GM19043 (cell line): ENCODE data around the gene PSMB2.

ENCODE experiments used
- ATAC-seq: cut with Tn5 transposase; IDR thresholded peaks from one replicate; pipeline ENCODE4 v1.9.1; 2021; ENCODE audit warnings: low read depth; ENCODE audit not compliant: unreplicated experiment

The PSMB2 gene

DNA sequence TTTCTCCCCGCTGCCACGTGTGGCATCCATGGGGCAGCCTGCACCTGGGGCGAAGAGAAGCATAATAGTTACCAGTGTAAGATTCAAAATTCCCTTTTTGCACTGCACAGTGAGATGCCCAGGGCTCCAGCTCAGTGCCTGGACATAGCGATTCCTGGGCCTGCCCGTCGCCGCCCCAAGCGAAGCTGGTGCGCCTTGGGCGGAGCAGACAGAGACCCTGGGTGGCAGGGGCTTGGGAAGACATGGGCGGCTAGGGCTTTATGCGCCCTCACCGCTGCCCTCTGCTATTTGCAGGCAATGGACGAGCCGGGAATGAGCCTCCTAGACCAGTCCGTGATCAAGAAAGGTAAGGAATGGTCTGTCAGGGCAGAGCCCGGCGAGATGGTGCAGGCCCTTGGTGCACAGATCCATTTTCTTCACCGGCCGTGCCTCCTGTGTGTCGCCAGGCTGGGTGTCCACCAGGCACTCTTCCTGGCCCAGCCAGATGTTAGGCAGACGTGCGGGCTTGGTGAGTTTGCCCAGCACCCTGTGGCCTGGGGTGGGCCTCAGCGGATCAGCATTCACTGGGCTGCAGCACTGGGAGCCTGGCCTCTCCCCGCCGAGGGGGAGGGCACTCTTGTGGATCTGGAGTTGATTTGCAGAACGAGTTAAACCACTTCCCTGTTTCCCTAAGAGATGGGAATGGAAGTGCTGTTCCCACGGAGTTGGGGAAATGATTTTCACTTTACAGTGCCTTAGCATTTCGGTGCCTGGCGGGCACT lies 66.5 kb downstream of the PSMB2 start:
- no peak for ATAC-seq

GRCh38 chr1:35574125-35574654 lies 67.1 kb downstream of the PSMB2 start:
- no peak for ATAC-seq

DNA sequence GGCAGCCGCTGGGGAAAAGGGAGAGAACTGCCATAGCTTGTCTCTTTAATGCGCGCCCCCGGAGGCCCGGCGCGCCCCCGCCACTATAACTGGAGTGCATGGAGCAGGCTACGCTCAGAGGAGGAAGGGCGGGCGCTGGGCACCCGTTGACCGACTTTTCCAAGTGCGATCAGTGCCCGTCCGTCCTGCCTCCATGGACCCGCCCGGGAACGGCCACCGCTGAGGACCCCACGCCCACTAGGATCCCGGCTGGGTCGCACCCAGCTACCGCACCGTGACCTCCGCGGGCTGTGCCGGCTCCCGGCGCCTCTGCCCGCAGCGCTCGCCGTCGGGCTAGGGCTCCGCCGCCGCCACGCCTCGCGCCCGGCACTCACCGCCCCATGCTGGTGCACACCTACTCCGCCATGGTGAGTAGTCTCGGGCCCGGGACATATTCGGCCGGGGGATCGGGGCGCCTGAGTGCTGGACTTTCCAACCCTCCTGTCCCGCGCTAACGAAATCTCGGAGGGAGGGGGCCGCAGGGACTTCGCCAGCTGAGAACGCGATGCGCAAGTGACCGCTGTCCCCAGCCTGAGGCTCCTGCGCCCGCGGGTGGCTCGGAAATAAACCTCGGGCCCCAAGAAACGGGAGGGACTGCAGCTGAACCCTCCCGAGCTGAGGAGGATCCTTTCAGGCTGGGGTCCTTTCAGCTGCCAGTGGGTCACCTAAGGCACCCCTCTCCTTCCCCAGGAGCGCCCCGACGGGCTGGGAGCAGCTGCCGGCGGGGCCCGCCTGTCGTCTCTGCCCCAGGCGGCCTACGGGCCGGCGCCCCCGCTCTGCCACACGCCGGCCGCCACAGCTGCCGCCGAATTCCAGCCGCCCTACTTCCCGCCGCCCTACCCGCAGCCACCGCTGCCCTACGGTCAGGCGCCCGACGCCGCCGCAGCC lies 67.9 kb downstream of the PSMB2 start, which contains the start of gene TFAP2E:
TSS of gene TFAP2E (plus strand) at position 117 of the 927 bp plus-strand sequence. CDS start at position 381, 264 bp downstream.
- no peak for ATAC-seq

GRCh38 chr1:35572296-35572695 lies 69.0 kb downstream of the PSMB2 start:
- ATAC-seq, result no peak

- ATAC-seq, result no peak
Observed at GRCh38 chr1:35571263-35571662, 70.1 kb downstream of the PSMB2 start.

DNA sequence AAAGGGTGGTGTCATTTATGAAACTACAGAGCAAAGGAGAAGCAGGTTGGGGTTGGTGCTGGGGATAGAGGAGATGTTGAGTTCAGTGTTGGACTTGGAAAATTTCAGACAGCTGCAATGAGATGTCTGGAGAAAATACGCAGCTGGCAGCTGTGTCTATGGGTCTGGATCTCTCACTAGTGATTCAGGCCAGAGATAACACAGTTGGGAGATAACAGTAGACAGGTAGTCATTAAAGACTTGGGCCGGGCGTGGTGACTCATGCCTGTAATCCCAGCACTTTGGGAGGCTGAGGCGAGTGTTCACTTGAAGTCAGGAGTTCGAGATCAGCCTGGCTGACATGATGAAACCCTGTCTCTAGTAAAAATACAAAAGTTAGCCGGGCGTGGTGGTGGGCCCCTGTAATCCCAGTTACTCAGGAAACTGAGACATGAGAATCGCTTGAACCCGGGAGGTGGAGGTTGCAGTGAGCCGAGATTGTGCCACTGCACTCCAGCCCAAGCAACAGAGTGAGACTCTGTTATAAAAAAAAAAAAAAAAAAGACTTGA lies 70.7 kb downstream of the PSMB2 start:
- no peak for ATAC-seq

DNA sequence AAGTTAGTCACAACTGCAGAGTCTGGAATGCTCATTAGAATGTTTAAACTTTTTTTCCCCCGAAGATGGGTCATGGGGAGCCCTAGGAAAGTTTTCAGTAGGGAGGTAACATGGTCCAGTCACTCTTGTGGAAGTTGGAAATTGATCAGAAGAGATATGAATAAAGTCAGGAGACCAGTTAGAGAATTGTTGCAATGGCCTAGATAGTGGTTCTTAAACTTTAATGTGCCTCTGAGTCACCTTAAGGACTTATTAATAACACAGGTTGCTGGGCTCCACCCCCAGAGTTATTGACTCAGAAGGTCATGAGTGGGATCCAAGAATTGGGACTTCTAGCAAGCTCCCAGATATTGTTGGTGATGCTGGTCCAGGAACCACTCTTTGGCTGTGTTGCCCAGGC lies 71.4 kb downstream of the PSMB2 start:
- no peak for ATAC-seq

DNA sequence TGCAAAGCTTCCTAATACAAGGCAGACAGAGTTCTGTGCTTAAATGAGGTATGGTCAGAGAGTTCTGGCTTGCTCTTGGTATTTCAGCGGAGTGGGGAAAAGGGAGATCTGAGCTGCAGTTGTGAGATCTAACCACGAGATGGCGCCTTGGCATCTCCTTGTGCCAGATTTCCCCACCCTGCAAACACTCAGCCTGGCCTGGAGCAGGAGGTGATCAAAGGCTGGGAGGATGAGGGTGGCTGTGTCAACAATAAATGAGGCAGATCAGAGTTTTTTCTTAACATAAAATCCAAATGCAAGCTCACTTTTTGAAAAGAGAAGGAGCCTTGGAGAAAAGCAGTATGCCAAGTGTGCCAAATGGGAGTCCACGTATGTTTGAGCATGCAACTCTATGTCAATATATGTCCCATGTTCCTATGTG lies 72.3 kb downstream of the PSMB2 start:
- no peak for ATAC-seq

DNA sequence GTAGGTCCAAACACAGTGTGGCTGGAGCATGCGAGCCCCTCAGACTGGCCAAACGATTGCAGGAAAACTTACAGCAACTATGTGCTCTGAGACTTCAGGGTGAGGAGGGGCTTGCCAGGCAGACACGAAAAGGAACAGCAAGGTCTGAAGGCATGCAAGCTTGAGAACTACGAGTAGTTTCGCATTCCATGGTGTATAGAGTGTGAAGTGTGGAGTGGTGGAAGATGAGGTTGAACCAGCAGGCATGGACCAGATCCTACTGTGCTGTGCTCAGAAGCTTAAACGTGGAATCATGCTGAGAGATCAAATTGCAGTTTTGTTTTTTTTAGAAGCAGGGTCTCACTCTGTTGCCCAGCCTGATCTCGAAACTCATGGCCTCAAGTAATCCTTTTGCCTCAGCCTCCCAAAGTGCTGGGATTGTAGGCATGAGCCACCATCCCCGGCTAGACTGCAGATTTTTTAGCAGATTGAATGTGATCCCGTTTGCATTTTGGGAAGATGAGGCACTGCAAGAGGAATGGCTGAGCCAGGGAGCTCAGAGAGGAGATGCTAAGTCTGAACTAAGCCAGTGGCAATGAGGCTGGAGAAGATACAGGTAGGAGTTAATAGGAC lies 73.3 kb downstream of the PSMB2 start:
- ATAC-seq, result no peak

GRCh38 chr1:35565742-35566133 lies 75.6 kb downstream of the PSMB2 start:
- ATAC-seq, result no peak

GRCh38 chr1:35564884-35565741 lies 76.2 kb downstream of the PSMB2 start:
- no peak for ATAC-seq

- ATAC-seq, result no peak
Observed at GRCh38 chr1:35564037-35564883, 77.1 kb downstream of the PSMB2 start.

DNA sequence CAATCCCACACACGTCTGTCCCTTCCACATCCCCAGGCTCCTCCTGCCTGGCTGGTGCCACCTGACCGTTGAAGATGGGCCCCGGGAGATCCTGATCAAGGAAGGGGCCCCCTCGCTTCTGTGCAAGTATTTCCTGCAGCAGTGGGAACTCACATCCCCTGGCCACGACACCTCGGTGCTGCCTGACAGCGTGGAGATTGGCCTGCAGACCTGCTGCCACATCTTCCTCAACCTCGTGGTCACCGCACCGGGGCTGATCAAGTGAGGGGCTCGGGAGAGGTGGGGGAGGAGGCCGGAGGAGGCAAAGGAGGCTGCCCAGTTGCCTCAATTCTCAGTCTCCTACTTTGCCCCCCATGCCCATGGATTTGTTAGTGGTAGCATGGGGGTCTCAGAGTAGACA lies 78.2 kb downstream of the PSMB2 start:
- ATAC-seq, result no peak

DNA sequence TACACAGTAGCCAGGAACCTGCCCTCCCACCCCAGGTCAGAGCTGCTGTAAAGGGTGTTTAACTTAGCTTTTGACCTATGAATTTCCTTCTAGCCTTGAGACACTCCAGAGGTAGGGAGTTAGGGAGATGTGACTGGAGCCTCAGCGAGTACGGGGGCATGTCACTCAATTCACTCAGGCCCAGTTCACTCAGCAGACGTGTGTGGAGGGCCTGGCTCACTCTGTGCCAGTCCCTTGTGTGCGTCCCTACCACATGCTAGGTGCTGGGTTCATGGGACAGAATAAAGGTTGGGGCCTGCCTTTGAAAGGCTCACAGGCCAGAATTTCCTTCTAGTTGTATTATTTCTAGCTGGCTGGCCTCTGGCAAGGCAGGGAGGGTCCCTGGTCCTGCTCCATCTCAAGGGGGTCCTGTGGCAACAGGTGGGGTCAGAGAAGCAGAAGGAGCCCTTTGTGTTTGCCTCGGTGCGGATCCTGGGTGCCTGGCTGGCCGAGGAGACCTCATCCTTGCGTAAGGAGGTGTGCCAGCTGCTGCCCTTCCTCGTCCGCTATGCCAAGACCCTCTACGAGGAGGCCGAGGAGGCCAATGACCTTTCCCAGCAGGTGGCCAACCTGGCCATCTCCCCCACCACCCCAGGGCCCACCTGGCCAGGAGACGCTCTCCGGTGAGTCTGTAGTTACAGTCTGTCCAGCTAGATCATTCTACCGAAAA lies 79.2 kb downstream of the PSMB2 start:
- ATAC-seq, result no peak

DNA sequence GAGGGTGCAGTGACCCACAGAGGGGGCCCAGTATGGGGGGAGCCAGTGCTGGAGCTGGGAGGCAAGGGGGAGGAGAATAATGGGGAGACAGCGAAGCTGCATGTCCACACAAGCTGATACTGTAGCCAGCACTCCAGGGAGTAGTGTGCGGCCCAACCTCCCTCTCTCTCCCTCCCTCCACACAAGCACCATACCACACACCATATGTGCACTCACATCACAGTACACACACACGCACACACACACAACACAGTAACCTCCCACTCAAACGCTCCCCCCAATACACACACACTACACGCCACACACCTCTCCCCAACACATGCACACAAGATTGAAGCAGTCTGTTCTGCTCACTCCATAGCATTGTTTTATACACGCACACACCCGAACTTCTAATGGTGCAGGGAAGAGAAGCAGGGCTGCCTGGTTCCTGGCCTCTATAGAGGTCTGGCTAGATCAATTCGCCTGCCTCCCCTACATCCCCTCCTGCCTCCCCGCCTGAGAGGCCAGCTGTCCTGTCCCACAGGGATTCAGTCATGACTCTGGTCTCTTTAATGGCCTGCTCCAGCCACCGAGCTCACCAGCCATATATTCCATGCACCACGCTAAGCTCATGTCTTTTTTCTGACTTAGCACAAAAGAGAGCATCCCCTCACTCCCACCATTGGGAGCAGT lies 79.9 kb downstream of the PSMB2 start:
- no peak for ATAC-seq

GRCh38 chr1:35560256-35561225 lies 80.8 kb downstream of the PSMB2 start:
- no peak for ATAC-seq
